K562 (cell line): ENCODE results near the gene C16orf95. TPM values are rescaled to one million over a fixed set of nuclear protein-coding genes. Genes with fewer than 3 reads are reported as not detected.

Experiments
- CLOCK ChIP-seq: fragments of 250-450 bp; sonication (Bioruptor Pico); IDR thresholded peaks from 2 replicates; pipeline ENCODE4 v1.4.0; 2020; ENCODE audit warnings: mild to moderate bottlenecking, moderate library complexity, borderline replicate concordance
- E2F1 ChIP-seq: sonication (generic); formaldehyde crosslinking; IDR thresholded peaks from 2 replicates; pipeline ENCODE4 v1.8.1; 2023; ENCODE audit warnings: mild to moderate bottlenecking, missing genetic modification reagents, moderate library complexity
- E4F1 ChIP-seq: fragments of 250-450 bp; sonication (Bioruptor Pico); IDR thresholded peaks from 2 replicates; pipeline ENCODE4 v1.5.0; 2021; ENCODE audit warnings: mild to moderate bottlenecking, borderline replicate concordance
- EGR1 ChIP-seq: fragments of 450-650 bp; conservative IDR thresholded peaks from 2 replicates; pipeline ENCODE4 v1.6.1; 2017; ENCODE audit warnings: mild to moderate bottlenecking
- GTF3C2 ChIP-seq: IDR thresholded peaks from 3 replicates; pipeline ENCODE4 v1.6.1; 2011; ENCODE audit warnings: borderline replicate concordance, mild to moderate bottlenecking, moderate library complexity; ENCODE audit not compliant: insufficient read length; ENCODE audit errors: extremely low read depth
- MXD1 ChIP-seq: fragments of 250-450 bp; sonication (Bioruptor Pico); IDR thresholded peaks from 2 replicates; pipeline ENCODE4 v1.8.0; 2021; ENCODE audit warnings: borderline replicate concordance, mild to moderate bottlenecking, moderate library complexity; ENCODE audit not compliant: poor library complexity, severe bottlenecking
- SMAD3 ChIP-seq: fragments of 450-650 bp; formaldehyde crosslinking; conservative IDR thresholded peaks from 2 replicates; pipeline ENCODE4 v1.4.0; 2020; ENCODE audit warnings: mild to moderate bottlenecking
- SP1 ChIP-seq: sonication (generic); formaldehyde crosslinking; IDR thresholded peaks from 2 replicates; pipeline ENCODE4 v1.8.1; 2022; ENCODE audit warnings: mild to moderate bottlenecking, missing genetic modification reagents
- TCF3 ChIP-seq: sonication (generic); formaldehyde crosslinking; IDR thresholded peaks from 2 replicates; pipeline ENCODE4 v1.4.0; 2020; ENCODE audit warnings: mild to moderate bottlenecking, missing genetic modification reagents
- TEAD1 ChIP-seq, 2 experiments: fragments of 450-650 bp in 1 of 2; sonication (generic) in 1 of 2; formaldehyde crosslinking; IDR thresholded peaks; 2 replicates each; pipeline versions ENCODE4 v1.4.0 to v1.8.0; 2020 to 2022; ENCODE audit warnings: mild to moderate bottlenecking in 2 of 2, missing genetic modification reagents in 1 of 2
- ZNF165 ChIP-seq: fragments of 250-450 bp; sonication (Bioruptor Pico); IDR thresholded peaks from 2 replicates; pipeline ENCODE4 v1.4.0; 2020; ENCODE audit warnings: borderline replicate concordance
- ZNF263 ChIP-seq: sonication (generic); formaldehyde crosslinking; IDR thresholded peaks from 2 replicates; pipeline ENCODE4 v1.8.0; 2022; ENCODE audit warnings: mild to moderate bottlenecking, missing genetic modification reagents, borderline replicate concordance
- ZNF583 ChIP-seq: fragments of 250-450 bp; sonication (Bioruptor Pico); IDR thresholded peaks from 2 replicates; pipeline ENCODE4 v1.4.0; 2020
- ZNF740 ChIP-seq, 3 experiments: fragments of 200-800 bp in 1 of 3; sonication (Bioruptor generic) in 1 of 3; sonication (generic) in 1 of 3; formaldehyde crosslinking in 1 of 3; IDR thresholded peaks; 2 replicates each; pipeline versions ENCODE4 v1.6.1 to v1.8.0; 2016 to 2022; ENCODE audit warnings: mild to moderate bottlenecking in 2 of 3, missing compliant biosample characterization in 2 of 3, missing genetic modification characterization in 2 of 3, missing genetic modification reagents in 1 of 3
- polyA plus RNA-seq, 8 experiments: library from polyadenylated mRNA; depleted of rRNA in 4 of 8; stranded (reverse) in 5 of 8; unstranded in 3 of 8; fragments of >200 nt; fragmentation: Nextera tagmentation in 2 of 8; fragmentation: Illumina TruSeq in 1 of 8; extraction: Ambion mirVana in 2 of 8; extraction: Trizol in 1 of 8; gene quantifications; 2 replicates each; pipeline versions ENCODE4 v1.2.1 to v1.2.3, GENCODE V29; 2011 to 2014; ENCODE audit warnings: inconsistent platforms in 1 of 8, missing spikeins in 1 of 8
- total RNA-seq, 7 experiments: library from RNA; depleted of rRNA in 6 of 7; stranded (reverse); fragments of >200 nt in 6 of 7; fragmentation: Illumina TruSeq in 2 of 7; extraction: Trizol in 2 of 7; gene quantifications; 2 replicates each; pipeline versions ENCODE4 v1.2.1 to v1.2.3, GENCODE V29; 2011 to 2021; ENCODE audit warnings: low replicate concordance in 1 of 7

Gene C16orf95
- total and polyA plus RNA-seq, 9 of the 15 experiments (the other 6 are each of a cell fraction or from before 2014, with no cell fraction given): 6.5 to 20.5 (median 9.4) TPM

- TF ChIP-seq ZNF740 (CRISPR knock-in tag; IDR thresholded peaks at IDR 0.05): no peak
- no peak for TF ChIP-seq ZNF740 (tag; IDR thresholded peaks at IDR 0.05)
- no peak for TF ChIP-seq SMAD3 (CRISPR knock-in tag)
- no peak for TF ChIP-seq MXD1
- peak; percentile 58 for TF ChIP-seq TCF3 (CRISPR knock-in tag)
- no peak for TF ChIP-seq SP1
- TF ChIP-seq ZNF583: no peak
- TF ChIP-seq ZNF165: no peak
- no peak for TF ChIP-seq E4F1 (CRISPR knock-in tag)
- TF ChIP-seq EGR1: no peak
- TF ChIP-seq GTF3C2: no peak
- no peak for TF ChIP-seq TEAD1 (CRISPR knock-in tag; IDR thresholded peaks at IDR 0.05)
- TF ChIP-seq E2F1 (CRISPR knock-in tag): no peak
- no peak for TF ChIP-seq CLOCK (CRISPR knock-in tag)
- TF ChIP-seq ZNF263 (CRISPR knock-in tag): peak; percentile 79
Observed at GRCh38 chr16:87305505-87306391, 11.4 kb downstream of the C16orf95 start (continued).
